ENCODE data around the gene KCND2.

Gene KCND2

GRCh38 chr7:120405652-120406051, 132.7 kb downstream of the KCND2 start:
- in situ Hi-C loops (cut with MboI; ENCODE audit: low sequenced_read_pairs), result no loop called here

- in situ Hi-C loops (cut with MboI; ENCODE audit: low sequenced_read_pairs), result no loop called here
Observed at GRCh38 chr7:120407010-120407409, 134.0 kb downstream of the KCND2 start.

GRCh38 chr7:120412139-120413050, 139.4 kb downstream of the KCND2 start:
- in situ Hi-C loops (cut with MboI; ENCODE audit: low sequenced_read_pairs), result no loop called here

GRCh38 chr7:120413164-120413563, 140.2 kb downstream of the KCND2 start:
- in situ Hi-C loops (cut with MboI; ENCODE audit: low sequenced_read_pairs), result no loop called here

GRCh38 chr7:120417244-120417979, 144.4 kb downstream of the KCND2 start:
- in situ Hi-C loops (cut with MboI; ENCODE audit: low sequenced_read_pairs), result no loop called here

- in situ Hi-C loops (cut with MboI; ENCODE audit: low sequenced_read_pairs), result no loop called here
Observed at GRCh38 chr7:120421151-120421651, 148.2 kb downstream of the KCND2 start.

- in situ Hi-C loops (cut with MboI; ENCODE audit: low sequenced_read_pairs), result no loop called here
Observed at GRCh38 chr7:120431016-120431415, 158.0 kb downstream of the KCND2 start.

- in situ Hi-C loops (cut with MboI; ENCODE audit: low sequenced_read_pairs), result no loop called here
Observed at GRCh38 chr7:120436487-120437060, 163.6 kb downstream of the KCND2 start.

GRCh38 chr7:120441850-120442249, 168.9 kb downstream of the KCND2 start:
- in situ Hi-C loops (cut with MboI; ENCODE audit: low sequenced_read_pairs), result no loop called here

GRCh38 chr7:120442838-120443237, 169.9 kb downstream of the KCND2 start:
- in situ Hi-C loops (cut with MboI; ENCODE audit: low sequenced_read_pairs), result no loop called here

GRCh38 chr7:120444650-120445049, 171.7 kb downstream of the KCND2 start:
- in situ Hi-C loops (cut with MboI; ENCODE audit: low sequenced_read_pairs), result no loop called here

GRCh38 chr7:120445276-120445675, 172.3 kb downstream of the KCND2 start:
- in situ Hi-C loops (cut with MboI; ENCODE audit: low sequenced_read_pairs), result no loop called here

- in situ Hi-C loops (cut with MboI; ENCODE audit: low sequenced_read_pairs), result no loop called here
Observed at GRCh38 chr7:120452665-120453064, 179.7 kb downstream of the KCND2 start.

- in situ Hi-C loops (cut with MboI; ENCODE audit: low sequenced_read_pairs), result no loop called here
Observed at GRCh38 chr7:120456699-120457098, 183.7 kb downstream of the KCND2 start.

- in situ Hi-C loops (cut with MboI; ENCODE audit: low sequenced_read_pairs), result no loop called here
Observed at GRCh38 chr7:120460949-120461348, 188.0 kb downstream of the KCND2 start.

GRCh38 chr7:120462991-120463390, 190.0 kb downstream of the KCND2 start:
- in situ Hi-C loops (cut with MboI; ENCODE audit: low sequenced_read_pairs), result no loop called here

- in situ Hi-C loops (cut with MboI; ENCODE audit: low sequenced_read_pairs), result no loop called here
Observed at GRCh38 chr7:120464104-120464503, 191.1 kb downstream of the KCND2 start.

GRCh38 chr7:120467676-120468075, 194.7 kb downstream of the KCND2 start:
- in situ Hi-C loops (cut with MboI; ENCODE audit: low sequenced_read_pairs), result no loop called here

- in situ Hi-C loops (cut with MboI; ENCODE audit: low sequenced_read_pairs), result no loop called here
Observed at GRCh38 chr7:120468611-120469010, 195.6 kb downstream of the KCND2 start.

- in situ Hi-C loops (cut with MboI; ENCODE audit: low sequenced_read_pairs), result no loop called here
Observed at GRCh38 chr7:120472892-120473291, 199.9 kb downstream of the KCND2 start.

- in situ Hi-C loops (cut with MboI; ENCODE audit: low sequenced_read_pairs), result no loop called here
Observed at GRCh38 chr7:120473352-120473751, 200.4 kb downstream of the KCND2 start.

Measured in hTERT RPE-1 (cell line).